Keratinocyte (primary cell): Measurements from ENCODE around the gene STAT3. TPM values are rescaled to one million over a fixed set of nuclear protein-coding genes. Genes with fewer than 3 reads are reported as not detected.

Experiments
- DNase-seq: peaks from one replicate; pipeline ENCODE4 v3.0.0-alpha.2; 2011; ENCODE audit warnings: low read depth, missing footprints, low spot score
- FAIRE-seq: peaks from 2 replicates; lab custom pipeline; 2011; peaks lifted over from hg19 to GRCh38; lab: Jason Lieb, UNC
- H2AFZ ChIP-seq: 2 replicates; pipeline ENCODE4 v1.6.0; 2012; ENCODE audit warnings: low read length, control low read depth, inconsistent platforms; ENCODE audit not compliant: control insufficient read depth
- H3K27ac ChIP-seq: 2 replicates; pipeline ENCODE4 v1.5.1; 2011; ENCODE audit warnings: low read length; ENCODE audit not compliant: control insufficient read depth, insufficient read depth
- H3K27me3 ChIP-seq: 3 replicates; pipeline ENCODE4 v1.6.0; 2011; ENCODE audit warnings: low read length; ENCODE audit not compliant: control insufficient read depth, insufficient read depth; ENCODE audit errors: extremely low read depth
- H3K36me3 ChIP-seq, 2 experiments: 2 replicates in 1 of 2; 3 replicates in 1 of 2; pipeline ENCODE4 v1.5.1; 2011; ENCODE audit warnings: low read length in 2 of 2, mild to moderate bottlenecking in 1 of 2; ENCODE audit not compliant: control insufficient read depth in 2 of 2, insufficient read depth in 2 of 2; ENCODE audit errors: extremely low read depth in 1 of 2
- H3K4me1 ChIP-seq: 3 replicates; pipeline ENCODE4 v1.5.1; 2011; ENCODE audit warnings: low read length; ENCODE audit not compliant: control insufficient read depth, insufficient read depth; ENCODE audit errors: extremely low read depth
- H3K4me2 ChIP-seq: 3 replicates; pipeline ENCODE4 v1.6.0; 2011; ENCODE audit warnings: low read depth, low read length; ENCODE audit not compliant: control insufficient read depth, insufficient read depth; ENCODE audit errors: extremely low read depth
- H3K4me3 ChIP-seq, 3 experiments: fragments of 200-600 bp in 1 of 3; sonication (generic) in 1 of 3; 2 replicates in 2 of 3; 3 replicates in 1 of 3; pipeline ENCODE4 v1.5.1; 2011 to 2016; ENCODE audit warnings: low read length in 3 of 3, mild to moderate bottlenecking in 3 of 3, control low read depth in 2 of 3, inconsistent platforms in 1 of 3, low read depth in 1 of 3, mixed read lengths in 1 of 3, mixed run types in 1 of 3, moderate library complexity in 1 of 3; ENCODE audit not compliant: control insufficient read depth in 2 of 3, insufficient read depth in 2 of 3; ENCODE audit errors: extremely low read depth in 1 of 3
- H3K79me2 ChIP-seq: 2 replicates; pipeline ENCODE4 v1.6.0; 2012; ENCODE audit warnings: low read length; ENCODE audit not compliant: control insufficient read depth, insufficient read depth
- H3K9ac ChIP-seq: 3 replicates; pipeline ENCODE4 v1.6.0; 2011; ENCODE audit warnings: low read length; ENCODE audit not compliant: control insufficient read depth, insufficient read depth; ENCODE audit errors: extremely low read depth
- H3K9me1 ChIP-seq: 3 replicates; pipeline ENCODE4 v1.6.0; 2011; ENCODE audit warnings: low read length; ENCODE audit not compliant: control insufficient read depth, insufficient read depth; ENCODE audit errors: extremely low read depth
- H3K9me3 ChIP-seq: 2 replicates; pipeline ENCODE4 v1.5.1; 2012; ENCODE audit warnings: low read depth, low read length; ENCODE audit not compliant: control insufficient read depth
- H4K20me1 ChIP-seq: 3 replicates; pipeline ENCODE4 v1.6.0; 2011; ENCODE audit warnings: low read length; ENCODE audit not compliant: control insufficient read depth, insufficient read depth; ENCODE audit errors: extremely low read depth
- CTCF ChIP-seq, 3 experiments: IDR thresholded peaks in 1 of 3; conservative IDR thresholded peaks in 1 of 3; optimal IDR thresholded peaks in 1 of 3; 2 replicates in 2 of 3; 3 replicates in 1 of 3; pipeline versions ENCODE3 to v1.5.1; 2011; ENCODE audit warnings: low read length in 3 of 3, mild to moderate bottlenecking in 3 of 3, moderate library complexity in 2 of 3, control low read depth in 1 of 3, inconsistent platforms in 1 of 3; ENCODE audit not compliant: insufficient read depth in 2 of 3; ENCODE audit errors: extremely low read depth in 1 of 3
- EZH2 ChIP-seq: IDR thresholded peaks from one replicate; pipeline ENCODE4 v1.6.1; 2012; ENCODE audit warnings: inconsistent platforms, mild to moderate bottlenecking, low read length, moderate library complexity
- dilution Hi-C: fragments of 300-500 bp; cut with MboI; formaldehyde crosslinking; loops from one replicate; pipeline ENCODE4 v1.7.0; 2020; ENCODE audit warnings: low sequenced_read_pairs; ENCODE audit not compliant: extremely low pct_ligation_motif_present
- polyA plus RNA-seq, 5 experiments: library from polyadenylated mRNA; depleted of rRNA in 3 of 5; stranded (reverse) in 3 of 5; stranded (forward) in 1 of 5; unstranded in 1 of 5; fragments of >200 nt; gene quantifications; 1 replicate in 1 of 5; 2 replicates in 3 of 5; 3 replicates in 1 of 5; pipeline versions ENCODE4 v1.2.1 to v1.2.3, GENCODE V29; 2011 to 2012; ENCODE audit warnings: missing spikeins in 2 of 5, low read depth in 1 of 5, low replicate concordance in 1 of 5

The STAT3 gene
- polyA plus RNA-seq, 1 donor (not counting 4 experiments of a cell fraction or from before 2014, with no cell fraction given) = 37.4 TPM

- Histone ChIP-seq H3K79me2 (peaks cover 89% of the 10 kb centered on the region), H2AFZ (no peak overlapping the region), H3K9me3 (no peaks in the 10 kb centered on the region), H3K4me2 (no peak overlapping the region), H4K20me1 (no peaks in the 10 kb centered on the region), H3K27me3 (no peaks in the 10 kb centered on the region), H3K36me3 (peaks cover 0 to 6% of the 10 kb centered on the region in 2 experiments), H3K4me1 (peaks cover 15% of the 10 kb centered on the region), H3K9me1 (no peaks in the 10 kb centered on the region), H3K4me3 (no peak overlapping the region), H3K27ac (no peak overlapping the region), H3K9ac (no peak overlapping the region)
- FAIRE-seq = no peak
- DNase-seq = no peak
- no peak for TF ChIP-seq CTCF (optimal IDR thresholded peaks at IDR 0.05 in 1 of 3, IDR thresholded peaks at IDR 0.05 in 1 of 3, conservative IDR thresholded peaks at IDR 0.05 in 1 of 3; ENCODE audit: extremely low read depth in 1 of 3, insufficient read depth in 2 of 3, low read length in 3 of 3)
- dilution Hi-C loops = no loop called here
Measured at GRCh38 chr17:42381898-42382297, 6.3 kb downstream of the STAT3 start.

GRCh38 chr17:42380935-42381334, 7.3 kb downstream of the STAT3 start:
- H3K36me3 ChIP-seq = peaks cover 0 to 6% of the 10 kb centered on the region in 2 experiments
- H4K20me1 ChIP-seq = no peaks in the 10 kb centered on the region
- no peak overlapping the region for H3K4me3 ChIP-seq
- H3K27ac ChIP-seq = no peak overlapping the region
- H3K79me2 ChIP-seq = peaks cover 85% of the 10 kb centered on the region
- no peak overlapping the region for H3K9ac ChIP-seq
- H3K9me3 ChIP-seq = no peaks in the 10 kb centered on the region
- dilution Hi-C loops = no loop called here
- no peak for FAIRE-seq
- H3K4me1 ChIP-seq = peaks cover 13% of the 10 kb centered on the region
- TF ChIP-seq CTCF (optimal IDR thresholded peaks at IDR 0.05 in 1 of 3, IDR thresholded peaks at IDR 0.05 in 1 of 3, conservative IDR thresholded peaks at IDR 0.05 in 1 of 3; ENCODE audit: extremely low read depth in 1 of 3, insufficient read depth in 2 of 3, low read length in 3 of 3) (no peak), EZH2 (no peak)
- no peak for DNase-seq
- H3K27me3 ChIP-seq = no peaks in the 10 kb centered on the region
- H3K9me1 ChIP-seq = no peaks in the 10 kb centered on the region
- H3K4me2 ChIP-seq = no peak overlapping the region
- H2AFZ ChIP-seq = no peak overlapping the region
